AG10803 (cell line): ENCODE data around the gene DVL2.

Experiments
- DNase-seq: peaks from one replicate; pipeline ENCODE4 v3.0.0; 2010; ENCODE audit warnings: low read depth
- H3K4me3 ChIP-seq: 2 replicates; pipeline ENCODE4 v1.5.1; 2011; ENCODE audit warnings: mild to moderate bottlenecking, low read length, control low read depth
- TF ChIP-seq, protein P1 (sequence below): conservative IDR thresholded peaks from 2 replicates; pipeline ENCODE4 v1.5.1; 2011; ENCODE audit warnings: mild to moderate bottlenecking, low read length, control low read depth, inconsistent platforms

The DVL2 gene

DNA sequence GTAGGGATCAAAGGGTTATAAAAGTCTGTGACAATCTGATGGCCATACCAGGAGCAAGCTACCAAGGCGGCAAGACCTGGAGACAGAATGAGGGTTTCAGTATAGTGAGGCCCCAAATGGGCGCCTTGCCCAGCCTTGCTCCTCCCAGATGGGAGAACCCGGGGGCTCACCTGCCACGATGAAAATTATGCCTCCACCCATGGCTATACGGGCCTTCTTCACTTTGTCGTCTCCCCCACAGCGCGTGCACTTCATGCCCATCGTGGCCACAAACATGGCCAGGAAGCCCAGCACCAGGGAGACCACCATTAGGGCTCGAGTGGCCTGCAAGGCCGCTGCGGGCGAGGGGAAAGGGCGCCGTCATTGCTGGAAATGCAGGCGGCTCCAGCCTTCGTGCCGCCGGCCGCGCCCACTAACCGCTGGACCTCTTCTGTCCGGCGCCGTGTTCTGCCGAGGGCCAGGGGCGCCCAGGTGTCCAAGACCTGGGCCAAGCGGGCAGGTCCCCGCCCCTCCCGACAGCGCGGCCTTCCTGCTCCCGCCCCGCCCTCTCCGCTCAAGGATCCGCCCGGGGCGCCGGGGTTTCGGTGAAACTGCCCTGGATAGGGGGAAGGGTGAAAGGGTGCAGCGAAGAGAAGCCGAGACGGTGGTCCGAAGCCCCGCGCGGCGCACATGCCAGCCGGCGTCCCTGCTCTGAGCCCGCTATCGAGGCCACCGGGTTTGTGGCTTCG is 26.5 kb upstream of the DVL2 start:
- H3K4me3 ChIP-seq = peak overlapping the region; percentile 47
- no peak for DNase-seq
- TF ChIP-seq, protein P1, sequence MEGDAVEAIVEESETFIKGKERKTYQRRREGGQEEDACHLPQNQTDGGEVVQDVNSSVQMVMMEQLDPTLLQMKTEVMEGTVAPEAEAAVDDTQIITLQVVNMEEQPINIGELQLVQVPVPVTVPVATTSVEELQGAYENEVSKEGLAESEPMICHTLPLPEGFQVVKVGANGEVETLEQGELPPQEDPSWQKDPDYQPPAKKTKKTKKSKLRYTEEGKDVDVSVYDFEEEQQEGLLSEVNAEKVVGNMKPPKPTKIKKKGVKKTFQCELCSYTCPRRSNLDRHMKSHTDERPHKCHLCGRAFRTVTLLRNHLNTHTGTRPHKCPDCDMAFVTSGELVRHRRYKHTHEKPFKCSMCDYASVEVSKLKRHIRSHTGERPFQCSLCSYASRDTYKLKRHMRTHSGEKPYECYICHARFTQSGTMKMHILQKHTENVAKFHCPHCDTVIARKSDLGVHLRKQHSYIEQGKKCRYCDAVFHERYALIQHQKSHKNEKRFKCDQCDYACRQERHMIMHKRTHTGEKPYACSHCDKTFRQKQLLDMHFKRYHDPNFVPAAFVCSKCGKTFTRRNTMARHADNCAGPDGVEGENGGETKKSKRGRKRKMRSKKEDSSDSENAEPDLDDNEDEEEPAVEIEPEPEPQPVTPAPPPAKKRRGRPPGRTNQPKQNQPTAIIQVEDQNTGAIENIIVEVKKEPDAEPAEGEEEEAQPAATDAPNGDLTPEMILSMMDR = no peak

DNA sequence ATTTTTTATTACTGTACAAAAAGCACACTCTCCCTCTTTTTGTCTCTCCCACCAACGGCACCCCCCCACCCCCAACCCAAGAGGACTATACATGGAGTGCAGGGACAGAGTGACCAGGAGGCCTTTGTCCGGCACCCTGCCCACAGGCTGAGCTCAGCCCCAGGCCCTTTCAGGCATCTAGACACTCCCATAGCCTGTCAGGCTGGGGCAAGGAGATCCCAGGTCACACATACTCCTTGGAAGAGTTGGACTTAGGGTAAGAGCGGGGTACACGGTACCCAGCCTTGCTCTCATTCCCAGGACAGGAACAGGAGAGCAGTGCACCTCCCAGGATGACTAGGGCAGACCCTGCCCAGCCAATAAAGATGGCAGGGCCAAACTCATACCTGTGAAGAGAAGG is 25.8 kb upstream of the DVL2 start:
- DNase-seq = no peak
- no peak overlapping the region for H3K4me3 ChIP-seq
- TF ChIP-seq, protein P1 = no peak

DNA sequence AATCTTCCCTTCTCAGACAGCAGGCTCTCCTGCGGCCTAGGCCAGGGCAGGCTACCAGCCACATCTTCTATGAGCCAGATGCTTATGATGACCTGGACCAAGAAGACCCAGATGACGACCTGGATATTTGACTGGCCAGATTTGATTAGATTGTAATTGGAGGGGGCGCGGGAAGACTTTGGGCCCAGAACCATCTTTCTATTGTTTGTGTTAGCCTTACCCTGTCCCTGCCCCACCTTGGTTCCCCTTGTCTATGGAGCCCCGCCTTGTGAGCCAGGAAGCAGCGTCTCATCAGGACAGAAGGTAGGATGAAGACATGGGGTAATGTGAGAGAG is 25.2 kb upstream of the DVL2 start:
- DNase-seq = no peak
- H3K4me3 ChIP-seq = no peak overlapping the region
- TF ChIP-seq, protein P1 = no peak

DNA sequence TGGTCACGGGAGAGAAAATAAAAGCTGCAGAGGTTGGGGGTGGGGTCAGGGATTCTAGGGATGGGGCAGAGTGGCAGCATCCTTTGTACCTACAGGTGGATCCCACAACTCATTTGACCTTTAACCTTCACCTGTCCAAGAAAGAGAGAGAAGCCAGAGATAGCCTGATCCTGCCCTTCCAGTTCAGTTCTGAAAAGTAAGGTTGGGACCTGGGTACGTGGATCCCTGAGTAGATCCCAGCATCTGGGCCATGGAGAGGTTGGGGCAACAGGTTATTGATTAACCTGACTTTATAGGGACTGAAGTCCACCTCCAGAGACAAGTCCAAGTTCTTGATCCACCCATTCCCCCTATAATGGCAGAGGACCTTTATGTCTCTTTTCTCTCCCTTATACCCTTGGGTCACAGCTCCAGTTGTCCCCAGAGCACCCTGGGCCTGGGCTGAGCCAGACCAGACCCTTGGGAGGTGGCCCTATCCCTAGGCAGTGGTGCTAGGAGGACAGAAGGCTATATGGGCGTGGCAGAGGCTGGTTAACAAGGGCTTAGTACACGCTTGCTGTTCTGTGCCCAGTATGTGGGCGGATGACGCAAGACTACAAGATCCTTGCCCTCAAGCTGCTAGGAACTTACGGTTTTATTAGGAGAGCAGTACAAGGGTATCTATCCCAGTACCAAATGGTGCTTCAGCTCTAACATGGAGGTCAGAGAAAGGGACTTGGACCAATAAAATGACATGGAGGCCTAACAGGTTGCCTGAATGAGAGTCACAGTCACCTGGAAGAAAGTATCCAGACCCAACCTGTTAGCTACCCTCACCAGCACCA is 24.6 kb upstream of the DVL2 start:
- TF ChIP-seq, protein P1 = no peak
- H3K4me3 ChIP-seq = no peak overlapping the region
- DNase-seq = peak; percentile 66

DNA sequence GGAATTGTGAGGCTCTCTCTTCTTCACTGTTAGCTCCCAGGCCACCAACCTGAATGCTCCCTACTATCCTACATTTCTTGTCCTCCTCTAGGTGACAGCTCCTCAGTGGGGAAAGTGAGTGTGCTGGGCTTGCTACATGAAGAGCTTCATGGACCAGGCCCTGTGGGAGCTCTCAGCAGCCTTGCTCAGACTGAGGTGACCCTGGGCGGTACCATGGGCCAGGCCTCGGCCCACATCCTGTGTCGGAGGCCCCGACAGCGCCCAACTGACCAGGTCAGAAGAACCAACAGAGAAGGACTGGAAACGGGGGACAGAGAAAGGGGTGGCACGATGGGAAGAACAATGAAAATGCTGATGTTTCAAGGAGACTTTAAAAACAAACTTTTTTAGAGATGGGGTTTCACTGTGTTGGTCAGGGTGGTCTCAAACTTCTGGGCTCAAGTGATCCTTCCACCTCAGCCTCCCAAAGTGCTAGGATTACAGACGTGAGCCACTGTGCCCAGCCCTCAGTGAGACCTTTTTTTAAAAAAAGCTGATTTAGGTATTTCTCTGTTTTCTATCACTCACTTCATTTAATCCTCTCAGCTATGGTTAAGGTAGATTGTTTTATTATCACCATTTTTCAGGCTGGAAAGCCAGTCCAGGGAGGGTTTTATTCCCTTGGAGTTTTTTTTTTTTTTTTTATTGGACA is 22.6 kb upstream of the DVL2 start:
- no peak for DNase-seq
- H3K4me3 ChIP-seq = no peak overlapping the region
- TF ChIP-seq, protein P1 = no peak

DNA sequence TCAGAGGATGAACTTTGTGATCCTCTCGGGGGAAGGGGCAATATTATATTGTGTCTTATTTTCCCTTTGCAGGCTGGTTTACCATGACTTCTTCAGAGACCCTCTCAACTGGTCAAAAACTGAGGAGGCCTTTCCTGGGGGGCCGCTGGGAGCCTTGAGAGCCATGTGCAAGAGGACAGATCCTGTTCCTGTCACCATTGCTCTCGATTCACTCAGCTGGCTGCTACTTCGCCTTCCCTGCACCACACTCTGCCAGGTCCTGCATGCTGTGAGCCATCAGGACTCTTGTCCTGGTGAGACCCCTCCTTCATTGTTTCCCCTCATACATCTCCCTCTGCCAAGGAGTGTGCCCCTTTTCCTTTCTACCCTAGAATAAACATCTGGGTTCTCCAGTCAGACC is 20.2 kb upstream of the DVL2 start:
- DNase-seq = no peak
- H3K4me3 ChIP-seq = no peak overlapping the region
- TF ChIP-seq, protein P1 = no peak
